Right atrium auricular region (tissue), 2 donors: ENCODE measurements around the gene GOLGA6L7. TPM values are rescaled to one million over a fixed set of nuclear protein-coding genes. Genes with fewer than 3 reads are reported as not detected.
"Not testable (repeated sequence)": the region's sequence is repeated elsewhere in the genome, so short reads cannot be mapped to it uniquely, and the experiment has no call there.

Experiments
- DNase-seq: peaks from one replicate; pipeline ENCODE4 v3.0.0-alpha.2; 2019; ENCODE audit warnings: low spot score
- H3K27ac ChIP-seq, 2 donors: fragments of 200-600 bp; sonication (generic); 1 replicate in 1 of 2; 2 replicates in 1 of 2; pipeline ENCODE4 v1.5.1; 2016 to 2019
- H3K27me3 ChIP-seq, 2 donors: fragments of 200-600 bp; sonication (generic); one replicate each; pipeline versions ENCODE4 v1.5.1 to v1.6.0; 2017 to 2019
- H3K36me3 ChIP-seq: fragments of 200-600 bp; sonication (generic); one replicate; pipeline ENCODE4 v1.5.1; 2016
- H3K4me1 ChIP-seq, 2 donors: fragments of 200-600 bp; sonication (generic); one replicate each; pipeline versions ENCODE4 v1.5.1 to v1.6.0; 2017 to 2019
- H3K4me3 ChIP-seq, 2 donors: fragments of 200-600 bp; sonication (generic); 1 replicate in 1 of 2; 2 replicates in 1 of 2; pipeline ENCODE4 v1.5.1; 2017 to 2019; ENCODE audit warnings: mild to moderate bottlenecking in 1 of 2, moderate library complexity in 1 of 2
- H3K9me3 ChIP-seq, 2 donors: fragments of 200-600 bp; sonication (generic); one replicate each; pipeline ENCODE4 v1.5.1; 2019
- CTCF ChIP-seq, 2 donors: fragments of 200-600 bp; sonication (generic); IDR thresholded peaks; one replicate each; pipeline ENCODE4 v1.5.1; 2019; ENCODE audit warnings: antibody characterized with exemption in 2 of 2
- total RNA-seq, 2 donors: library from RNA; depleted of rRNA; stranded (reverse); fragments of >200 nt; gene quantifications; one replicate each; pipeline ENCODE4 v1.1.0, GENCODE V29; 2016

GOLGA6L7 gene
- total RNA-seq, 2 donors from 2014 or later, result not detected

- no peak for DNase-seq
- TF ChIP-seq CTCF (IDR thresholded peaks at IDR 0.05), result no peak
- H3K4me3 ChIP-seq, result no peak overlapping the region
- H3K36me3 ChIP-seq, result no peaks in the 10 kb centered on the region
- H3K4me1 ChIP-seq, result no peaks in the 10 kb centered on the region
- H3K27me3 ChIP-seq, result no peaks in the 10 kb centered on the region
- H3K27ac ChIP-seq, result no peak overlapping the region
- H3K9me3 ChIP-seq, result no peaks in the 10 kb centered on the region
These were observed 44.6 kb upstream of the GOLGA6L7 start for GRCh38 chr15:28892789-28893610.

GRCh38 chr15:28891588-28891987, 43.1 kb upstream of the GOLGA6L7 start:
- peaks cover 0 to 3% of the 10 kb centered on the region in 2 donors for H3K4me1 ChIP-seq
- no peaks in the 10 kb centered on the region for H3K36me3 ChIP-seq
- no peak for DNase-seq
- H3K27ac ChIP-seq, result no peak overlapping the region
- H3K4me3 ChIP-seq, result no peak overlapping the region
- peaks cover 0 to 5% of the 10 kb centered on the region in 2 donors for H3K27me3 ChIP-seq
- TF ChIP-seq CTCF (IDR thresholded peaks at IDR 0.05), result no peak
- H3K9me3 ChIP-seq, result no peaks in the 10 kb centered on the region

GRCh38 chr15:28890711-28891495, 42.5 kb upstream of the GOLGA6L7 start:
- no peaks in the 10 kb centered on the region for H3K9me3 ChIP-seq
- no peak for DNase-seq
- TF ChIP-seq CTCF (IDR thresholded peaks at IDR 0.05), result no peak
- no peaks in the 10 kb centered on the region for H3K36me3 ChIP-seq
- H3K27me3 ChIP-seq, result peaks cover 0 to 8% of the 10 kb centered on the region in 2 donors
- H3K4me3 ChIP-seq, result no peak overlapping the region
- H3K27ac ChIP-seq, result no peak overlapping the region
- peaks cover 0 to 7% of the 10 kb centered on the region in 2 donors for H3K4me1 ChIP-seq

GRCh38 chr15:28890291-28890690, 41.8 kb upstream of the GOLGA6L7 start:
- H3K27ac ChIP-seq, H3K9me3 ChIP-seq, H3K27me3 ChIP-seq: not testable (repeated sequence)

GRCh38 chr15:28889871-28890270, 41.4 kb upstream of the GOLGA6L7 start:
- H3K4me1 ChIP-seq, result peaks cover 0 to 13% of the 10 kb centered on the region in 2 donors
- H3K36me3 ChIP-seq, H3K27me3 ChIP-seq, DNase-seq, H3K9me3 ChIP-seq, H3K4me3 ChIP-seq, H3K27ac ChIP-seq: not testable (repeated sequence)

More at GRCh38 chr15:28890291-28890690, 41.8 kb upstream of the GOLGA6L7 start:
- DNase-seq, H3K36me3 ChIP-seq, H3K4me3 ChIP-seq: not testable (repeated sequence)
- peaks cover 0 to 11% of the 10 kb centered on the region in 2 donors for H3K4me1 ChIP-seq

- peaks cover 0 to 8% of the 10 kb centered on the region in 2 donors for H3K27me3 ChIP-seq
- no peak overlapping the region for H3K27ac ChIP-seq
- TF ChIP-seq CTCF (IDR thresholded peaks at IDR 0.05), result no peak
- H3K4me1 ChIP-seq, result peaks cover 0 to 13% of the 10 kb centered on the region in 2 donors
- H3K36me3 ChIP-seq, result no peaks in the 10 kb centered on the region
- H3K9me3 ChIP-seq, result no peaks in the 10 kb centered on the region
- no peak overlapping the region for H3K4me3 ChIP-seq
- no peak for DNase-seq
These were observed 40.9 kb upstream of the GOLGA6L7 start for GRCh38 chr15:28889346-28889745.
